Stimulated activated CD4-positive, alpha-beta T cell treated with anti-CD3 and anti-CD28 coated beads, TNF-alpha, amount 100 ng/mL, for 48 hours (primary cell): ENCODE data around the gene WFDC10A.
"Not testable (repeated sequence)": the region's sequence is repeated elsewhere in the genome, so short reads cannot be mapped to it uniquely, and the experiment has no call there.

ENCODE experiments used
- DNase-seq, 3 donors: peaks; one replicate each; pipeline ENCODE4 v3.0.0-alpha.2; 2020; ENCODE audit warnings: low read depth in 3 of 3

WFDC10A gene

DNA sequence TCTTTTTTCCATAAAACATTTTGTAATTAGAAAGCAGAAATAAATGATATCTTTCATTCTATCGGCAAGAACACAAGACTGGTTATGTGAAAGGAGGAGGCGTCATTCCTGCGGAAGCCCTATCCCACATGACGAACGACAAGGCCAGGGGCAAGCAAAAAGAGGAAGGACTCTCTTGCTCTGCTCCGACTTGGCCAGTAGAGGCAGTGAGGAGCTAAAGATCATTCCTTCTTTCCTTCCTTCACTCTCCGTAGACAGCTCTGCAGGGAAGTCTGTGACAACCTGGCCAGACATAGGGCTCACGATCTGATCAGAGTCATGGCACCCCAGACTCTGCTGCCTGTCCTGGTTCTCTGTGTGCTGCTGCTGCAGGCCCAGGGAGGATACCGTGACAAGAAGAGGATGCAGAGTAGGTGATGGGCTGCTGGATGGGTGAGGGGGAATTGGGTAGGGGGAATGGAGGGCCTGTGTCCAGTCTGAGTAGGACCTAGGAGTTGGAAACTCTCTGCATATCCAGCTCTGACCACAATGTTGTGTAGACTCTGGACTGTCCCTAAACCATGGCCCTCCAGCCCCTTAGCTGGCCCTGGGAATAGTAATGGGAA is at the start of gene WFDC10A:
Gene WFDC10A, plus strand, starts transcription at position 244 of the 605 bp plus-strand sequence. Its CDS starts 75 bp downstream, at position 319.
- peak in 2 of 3 donors; percentile 8 to 21 for DNase-seq

- DNase-seq: no peak
These were observed 47.8 kb upstream of the WFDC10A start for GRCh38 chr20:45581702-45582101.

DNA sequence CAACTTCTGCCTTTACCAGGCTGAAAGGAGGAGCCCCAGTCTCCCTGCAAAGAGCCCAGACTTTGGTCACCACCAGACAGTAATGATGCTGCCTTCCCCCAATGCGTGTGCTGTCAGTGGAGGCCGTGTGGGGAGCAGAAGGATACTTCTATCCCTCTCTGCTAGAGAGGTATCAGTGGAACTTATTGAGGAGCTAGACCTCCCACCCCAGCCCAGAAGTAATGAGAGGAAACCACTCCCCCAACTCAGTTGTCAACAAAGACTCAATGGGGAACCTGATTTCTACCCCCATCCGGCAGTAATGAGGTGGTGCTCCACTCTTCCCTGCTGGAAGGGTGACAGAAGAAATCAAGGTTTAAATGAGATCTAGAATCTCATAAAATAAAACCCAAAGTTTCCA is 46.0 kb upstream of the WFDC10A start:
- no peak for DNase-seq

- DNase-seq: not testable (repeated sequence)
These were observed 45.2 kb upstream of the WFDC10A start for GRCh38 chr20:45584294-45584693.

DNA sequence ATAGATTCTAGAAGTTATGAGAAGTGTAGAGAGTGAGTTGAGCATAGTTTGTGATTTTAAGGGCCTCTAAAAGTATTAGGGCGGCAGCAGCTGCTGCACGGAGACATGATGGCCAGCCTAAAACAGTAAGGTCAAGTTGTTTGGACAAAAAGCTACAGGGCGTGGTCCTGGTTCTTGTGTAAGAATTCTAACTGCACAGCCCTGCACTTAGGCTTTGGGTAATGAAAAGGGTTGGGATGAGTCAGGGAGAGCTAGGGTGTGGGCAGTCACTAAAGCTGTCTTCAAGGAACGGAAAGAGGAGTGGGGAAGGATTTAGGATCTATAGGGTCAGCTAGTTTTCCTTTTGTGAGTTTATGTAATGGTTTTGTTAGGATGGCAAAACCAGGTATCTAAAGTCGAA is 43.6 kb upstream of the WFDC10A start:
- DNase-seq: not testable (repeated sequence)

DNA sequence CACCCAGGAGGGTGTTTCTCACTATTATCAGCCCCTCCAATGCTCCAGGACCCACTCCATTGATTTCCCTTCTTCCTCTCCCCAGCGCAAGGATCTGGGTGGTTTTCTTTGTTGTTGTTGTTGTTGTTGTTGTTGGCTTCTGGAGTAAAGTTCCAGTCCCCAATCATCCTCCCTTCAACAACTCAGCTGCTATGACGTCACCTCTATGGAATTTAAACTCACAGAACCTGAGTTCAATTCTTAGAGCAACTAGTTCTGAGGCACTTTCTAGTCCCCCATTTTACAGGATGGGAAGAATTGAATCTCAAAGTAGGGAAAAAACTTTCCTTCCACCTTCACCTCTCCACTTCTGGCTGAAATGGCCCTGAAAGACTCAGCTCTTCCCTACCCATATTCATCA is 40.7 kb upstream of the WFDC10A start:
- no peak for DNase-seq

GRCh38 chr20:45589725-45590124 is 39.8 kb upstream of the WFDC10A start:
- no peak for DNase-seq

DNA sequence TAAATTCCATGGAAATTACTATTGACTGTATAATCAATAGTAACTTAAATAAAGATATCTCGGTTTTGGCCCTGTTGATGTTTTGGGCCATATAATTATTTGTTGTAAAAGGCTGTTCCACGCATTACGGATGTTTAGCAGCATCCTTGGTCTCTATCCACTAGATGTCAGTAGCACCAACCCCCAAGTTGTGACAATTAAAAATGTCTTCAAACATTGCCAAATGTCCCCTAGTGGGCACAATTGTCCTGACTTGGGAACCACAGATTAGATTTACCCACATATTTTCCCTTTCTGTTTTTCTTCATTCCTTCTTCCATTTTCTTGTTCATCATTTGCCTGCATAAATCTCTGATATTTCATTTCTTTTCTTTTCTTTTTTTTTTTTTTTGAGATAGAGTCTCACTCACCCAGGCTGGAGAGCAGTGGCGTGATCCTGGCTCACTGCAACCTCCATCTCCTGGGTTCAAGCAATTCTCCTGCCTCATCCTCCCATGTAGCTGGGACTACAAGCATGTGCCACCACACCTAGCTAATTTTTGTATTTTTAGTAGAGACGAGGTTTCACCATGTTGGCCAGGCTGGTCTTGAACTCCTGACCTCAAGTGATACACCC is 36.9 kb upstream of the WFDC10A start:
- DNase-seq: peak; percentile 3 to 11 (median 3)

- DNase-seq: no peak
These were observed 36.0 kb upstream of the WFDC10A start for GRCh38 chr20:45593498-45593897.

- DNase-seq: no peak
These were observed 34.3 kb upstream of the WFDC10A start for GRCh38 chr20:45595235-45595634.

DNA sequence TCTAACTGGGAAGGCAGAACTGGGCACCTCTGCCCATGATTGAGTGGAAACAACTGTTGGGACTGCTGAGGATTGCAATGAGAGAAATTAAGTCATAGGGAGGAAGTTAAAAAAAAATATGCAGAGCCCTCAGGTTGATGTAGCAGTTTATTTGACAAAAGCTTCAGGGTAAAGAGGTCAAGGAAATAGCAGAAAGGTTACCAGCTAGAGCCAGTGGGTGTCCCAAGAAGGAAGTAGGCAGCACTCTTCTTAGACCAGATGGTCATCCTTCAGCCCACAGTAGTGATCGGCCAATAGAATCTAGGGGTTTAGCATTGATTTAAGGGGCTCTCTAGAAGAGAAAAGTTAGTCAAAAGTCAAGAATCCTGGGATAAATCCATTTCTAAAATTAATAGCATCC is 21.7 kb upstream of the WFDC10A start:
- DNase-seq: no peak

- peak; percentile 39 to 62 (median 48) for DNase-seq
These were observed 18.5 kb upstream of the WFDC10A start for GRCh38 chr20:45611054-45611453.

DNA sequence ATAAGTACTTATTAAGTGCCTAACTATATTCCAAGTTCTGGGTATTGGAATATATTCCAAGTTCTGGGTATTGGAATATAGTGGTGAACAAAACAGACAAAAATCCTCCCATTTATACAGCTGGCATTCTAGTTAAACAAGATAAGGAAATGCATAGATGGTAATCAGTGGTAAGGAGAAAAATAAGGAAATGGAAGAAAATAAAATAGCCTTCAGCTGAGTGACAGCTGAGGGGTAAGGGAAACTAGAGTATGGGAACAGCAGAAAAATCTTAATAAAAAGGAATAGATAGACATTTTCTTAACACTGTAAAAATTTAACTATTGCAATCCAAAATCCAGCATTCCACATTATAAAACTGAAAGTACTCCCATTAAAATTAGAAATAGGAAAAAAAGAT is 17.2 kb upstream of the WFDC10A start:
- no peak for DNase-seq

DNA sequence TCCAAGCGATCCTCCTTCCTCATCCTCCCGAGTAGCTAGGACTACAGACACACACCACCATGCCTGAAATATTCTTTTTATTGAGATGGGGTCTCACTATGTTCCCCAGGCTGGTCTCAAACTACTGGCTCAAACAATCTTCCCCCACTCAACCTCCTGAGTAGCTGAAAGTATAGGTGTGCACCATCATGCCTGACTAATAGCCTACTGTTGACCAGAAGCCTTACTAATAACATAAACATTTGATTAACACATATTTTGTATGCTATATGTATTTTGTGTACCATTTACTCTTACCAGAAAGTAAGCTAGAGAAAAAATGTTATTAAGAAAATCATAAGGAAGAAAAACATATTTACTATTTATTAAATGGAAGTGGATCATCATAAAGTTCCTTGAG is 11.9 kb upstream of the WFDC10A start:
- DNase-seq: no peak

GRCh38 chr20:45621593-45621992 is 7.9 kb upstream of the WFDC10A start:
- no peak for DNase-seq

DNA sequence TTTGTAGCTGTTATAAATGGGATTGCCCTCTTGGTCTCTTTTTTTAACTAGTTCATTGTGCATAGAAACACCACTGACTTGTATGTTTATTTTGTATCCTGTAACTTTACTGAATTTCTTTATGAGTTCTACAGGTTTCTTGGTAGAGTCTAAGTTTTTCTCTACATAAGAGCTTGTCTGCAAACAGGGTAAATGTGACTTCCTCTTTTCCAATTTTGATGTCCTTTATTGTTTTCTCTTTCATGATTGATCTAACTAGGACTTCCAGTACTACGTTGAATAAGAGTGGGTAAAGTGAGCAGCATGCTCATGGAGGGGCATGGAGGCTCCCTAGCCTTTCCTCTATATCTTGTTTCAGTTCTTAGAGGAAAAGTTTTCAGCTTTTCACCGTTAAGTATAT is 3.0 kb upstream of the WFDC10A start:
- no peak for DNase-seq

DNA sequence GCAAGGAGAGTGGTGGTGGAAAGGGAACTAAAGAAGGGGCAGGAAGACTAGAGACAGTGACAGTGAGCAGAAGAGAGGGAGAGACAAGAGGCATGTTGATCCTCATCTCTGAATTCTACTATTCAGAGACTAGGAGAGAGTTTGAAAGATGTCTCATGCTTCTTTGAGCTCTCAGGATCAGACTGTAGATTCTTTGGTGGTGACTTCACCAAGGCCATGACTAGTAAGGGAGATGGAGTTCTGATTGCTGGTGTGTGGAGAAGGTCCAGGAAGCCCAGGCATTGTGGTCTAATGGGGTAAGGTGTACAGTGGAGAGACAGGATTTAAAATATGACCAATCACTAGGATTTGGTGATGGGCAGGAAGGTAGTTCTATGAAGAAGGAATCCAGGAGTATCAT is 832 bp downstream of the WFDC10A start:
- no peak for DNase-seq

- no peak for DNase-seq
These were observed 1.6 kb downstream of the WFDC10A start, which contains the start of gene WFDC9 for GRCh38 chr20:45631184-45631583. Gene WFDC9, minus strand, starts transcription at chr20:45631284. Its CDS starts 21,103 bp downstream, at chr20:45610181.

DNA sequence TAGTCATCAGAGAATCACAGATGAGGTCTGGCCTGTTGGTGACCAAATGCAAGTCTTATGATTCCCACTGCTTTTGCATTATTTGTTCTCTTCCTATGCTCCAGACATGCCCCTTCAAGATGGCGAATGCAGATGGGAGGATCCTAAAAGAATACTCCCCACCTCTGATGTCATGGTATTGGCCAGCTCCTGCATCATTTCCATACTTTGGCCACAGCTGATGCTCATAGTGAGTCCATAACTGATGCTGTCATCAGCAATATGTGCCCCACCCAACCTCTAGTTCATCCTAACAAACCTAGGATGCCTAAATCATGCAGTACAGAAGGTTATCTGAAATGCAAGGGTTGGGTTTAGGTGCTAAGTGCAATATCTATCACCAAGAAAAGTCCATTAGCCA is 7.0 kb downstream of the WFDC10A start:
- no peak for DNase-seq

GRCh38 chr20:45639687-45640086 is 10.1 kb downstream of the WFDC10A start:
- DNase-seq: no peak

GRCh38 chr20:45641076-45641475 is 11.5 kb downstream of the WFDC10A start:
- not testable (repeated sequence) for DNase-seq

DNA sequence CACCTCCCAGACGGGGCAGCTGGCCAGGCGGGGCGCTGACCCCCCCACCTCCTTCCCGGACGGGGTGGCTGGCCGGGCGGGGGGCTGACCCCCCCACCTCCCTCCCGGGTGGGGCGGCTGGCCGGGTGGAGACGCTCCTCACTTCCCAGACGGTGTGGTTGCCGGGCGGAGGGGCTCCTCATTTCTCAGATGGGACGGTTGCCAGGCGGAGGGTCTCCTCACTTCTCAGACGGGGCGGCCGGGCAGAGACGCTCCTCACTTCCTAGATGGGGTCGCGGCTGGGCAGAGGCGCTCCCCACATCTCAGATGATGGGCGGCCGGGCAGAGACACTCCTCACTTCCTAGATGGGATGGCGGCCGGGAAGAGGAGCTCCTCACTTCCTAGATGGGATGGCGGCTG is 16.3 kb downstream of the WFDC10A start:
- DNase-seq: not testable (repeated sequence)

GRCh38 chr20:45646875-45647274 is 17.3 kb downstream of the WFDC10A start:
- DNase-seq: no peak
